ENCODE results near the gene NCOA5. TPM values are rescaled to one million over a fixed set of nuclear protein-coding genes. Genes with fewer than 3 reads are reported as not detected.

NCOA5 gene
- total and polyA plus RNA-seq, 7 donors: 8.8 to 17.3 (median 11.4) TPM

DNA sequence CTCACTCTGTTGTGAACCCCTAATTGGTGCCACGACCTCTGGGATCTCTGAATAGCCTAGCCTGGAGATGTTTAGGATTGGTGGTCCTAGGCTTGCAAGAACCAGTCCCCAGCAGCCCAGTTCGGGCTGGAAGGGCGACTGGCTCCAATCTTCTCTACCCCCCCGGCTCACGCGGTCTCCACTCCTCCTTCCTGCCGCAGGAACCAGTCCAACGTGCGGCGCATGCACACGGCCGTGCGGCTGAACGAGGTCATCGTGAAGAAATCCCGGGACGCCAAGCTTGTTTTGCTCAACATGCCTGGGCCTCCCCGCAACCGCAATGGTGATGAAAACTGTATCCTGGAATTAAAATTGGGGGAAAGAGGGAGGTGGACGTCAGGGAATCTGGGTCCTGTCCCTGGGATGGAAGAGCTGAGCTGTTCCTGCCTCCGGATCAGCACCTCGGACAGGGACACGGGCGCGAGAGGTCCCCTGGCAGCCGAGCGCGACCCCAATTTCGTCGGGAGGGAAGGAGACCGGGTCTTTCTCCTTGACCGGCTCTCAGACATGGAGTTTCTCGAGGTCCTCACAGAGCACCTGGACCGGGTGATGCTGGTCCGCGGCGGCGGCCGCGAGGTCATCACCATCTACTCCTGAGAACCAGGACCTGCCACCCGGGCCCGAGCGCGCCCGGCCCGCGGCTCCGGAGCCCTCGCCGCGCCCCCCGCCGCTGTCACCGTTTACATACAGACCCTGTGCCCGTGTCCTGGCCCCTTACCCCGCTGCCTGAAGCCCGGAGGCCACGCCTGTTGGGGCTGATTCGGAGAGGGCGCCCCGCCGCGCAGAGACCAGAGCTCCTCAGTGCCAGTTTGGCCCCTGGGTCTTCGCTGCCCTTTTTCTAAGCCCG is 32.5 kb downstream of the NCOA5 start:
- Histone ChIP-seq H3K4me1 (peaks cover 9% of the 10 kb centered on the region), H3K27me3 (ENCODE audit: insufficient read depth in 3 of 3, low read length in 2 of 3) (peaks cover 0 to 19% (median 2%) of the 10 kb centered on the region in 3 donors), H3K36me3 (ENCODE audit: insufficient read depth in 1 of 2, low read depth in 1 of 2) (peaks cover 6 to 28% of the 10 kb centered on the region in 2 donors), H3K9me3 (no peaks in the 10 kb centered on the region), H3K4me3 (peak overlapping the region; percentile 29), H3K27ac (no peak overlapping the region)
- WGBS, 3 donors: 15 to 17% (median 16%) methylated on average over 59 to 65 of the region's 65 CpGs
- TF ChIP-seq, protein P1, sequence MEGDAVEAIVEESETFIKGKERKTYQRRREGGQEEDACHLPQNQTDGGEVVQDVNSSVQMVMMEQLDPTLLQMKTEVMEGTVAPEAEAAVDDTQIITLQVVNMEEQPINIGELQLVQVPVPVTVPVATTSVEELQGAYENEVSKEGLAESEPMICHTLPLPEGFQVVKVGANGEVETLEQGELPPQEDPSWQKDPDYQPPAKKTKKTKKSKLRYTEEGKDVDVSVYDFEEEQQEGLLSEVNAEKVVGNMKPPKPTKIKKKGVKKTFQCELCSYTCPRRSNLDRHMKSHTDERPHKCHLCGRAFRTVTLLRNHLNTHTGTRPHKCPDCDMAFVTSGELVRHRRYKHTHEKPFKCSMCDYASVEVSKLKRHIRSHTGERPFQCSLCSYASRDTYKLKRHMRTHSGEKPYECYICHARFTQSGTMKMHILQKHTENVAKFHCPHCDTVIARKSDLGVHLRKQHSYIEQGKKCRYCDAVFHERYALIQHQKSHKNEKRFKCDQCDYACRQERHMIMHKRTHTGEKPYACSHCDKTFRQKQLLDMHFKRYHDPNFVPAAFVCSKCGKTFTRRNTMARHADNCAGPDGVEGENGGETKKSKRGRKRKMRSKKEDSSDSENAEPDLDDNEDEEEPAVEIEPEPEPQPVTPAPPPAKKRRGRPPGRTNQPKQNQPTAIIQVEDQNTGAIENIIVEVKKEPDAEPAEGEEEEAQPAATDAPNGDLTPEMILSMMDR (IDR thresholded peaks at IDR 0.05): no peak
- ATAC-seq: peak in 3 of 4 donors; percentile 9 to 59 (median 39)
- intact Hi-C loops (cut with DNase I): no loop called here
- DNase-seq: peak; percentile 55 to 75

DNA sequence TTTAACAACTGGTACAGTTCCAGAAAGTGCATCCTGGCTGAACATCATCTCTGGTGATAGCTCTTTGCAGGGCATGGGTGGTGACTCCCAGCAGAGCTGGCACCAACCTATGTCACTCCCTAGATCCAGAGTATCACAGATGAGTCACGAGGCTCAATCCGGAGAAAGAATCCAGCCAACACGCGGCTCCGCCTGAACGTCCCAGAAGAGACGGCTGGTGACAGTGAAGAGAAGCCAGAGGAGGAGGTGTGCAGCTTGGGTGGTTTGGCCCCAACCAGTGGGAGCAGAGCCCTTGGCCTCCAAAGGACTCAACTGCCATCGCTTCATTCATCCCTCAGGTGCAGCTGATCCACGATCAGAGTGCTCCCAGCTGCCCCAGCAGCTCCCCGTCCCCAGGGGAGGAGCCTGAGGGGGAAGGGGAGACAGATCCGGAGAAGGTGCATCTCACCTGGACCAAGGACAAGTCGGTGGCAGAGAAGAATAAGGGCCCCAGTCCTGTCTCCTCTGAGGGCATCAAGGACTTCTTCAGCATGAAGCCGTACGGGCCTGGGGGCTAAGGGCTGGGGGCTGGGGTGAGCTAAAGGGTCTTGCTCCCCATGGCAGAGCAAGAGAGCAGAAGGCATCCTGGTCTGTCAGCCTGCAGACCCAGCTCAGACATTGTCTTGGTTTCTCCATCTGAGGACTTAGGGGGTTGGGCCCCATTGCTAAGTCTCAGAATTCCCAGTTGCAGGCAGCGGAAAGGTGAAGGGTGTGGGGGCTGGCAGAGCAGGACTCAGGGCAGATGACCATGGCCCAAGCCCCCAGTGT is 33.5 kb downstream of the NCOA5 start:
- Histone ChIP-seq H3K9me3 (no peaks in the 10 kb centered on the region), H3K27me3 (ENCODE audit: insufficient read depth in 3 of 3, low read length in 2 of 3) (peaks cover 0 to 19% (median 2%) of the 10 kb centered on the region in 3 donors), H3K4me1 (peaks cover 9% of the 10 kb centered on the region), H3K36me3 (ENCODE audit: insufficient read depth in 1 of 2, low read depth in 1 of 2) (peaks cover 0 to 18% of the 10 kb centered on the region in 2 donors), H3K27ac (no peak overlapping the region), H3K4me3 (no peak overlapping the region)
- DNase-seq (no peak), ATAC-seq (no peak)
- TF ChIP-seq, protein P1 (IDR thresholded peaks at IDR 0.05): no peak
- intact Hi-C loops (cut with DNase I): no loop called here
- WGBS, 3 donors: 73 to 82% (median 80%) methylated on average over 15 of the region's 15 CpGs

DNA sequence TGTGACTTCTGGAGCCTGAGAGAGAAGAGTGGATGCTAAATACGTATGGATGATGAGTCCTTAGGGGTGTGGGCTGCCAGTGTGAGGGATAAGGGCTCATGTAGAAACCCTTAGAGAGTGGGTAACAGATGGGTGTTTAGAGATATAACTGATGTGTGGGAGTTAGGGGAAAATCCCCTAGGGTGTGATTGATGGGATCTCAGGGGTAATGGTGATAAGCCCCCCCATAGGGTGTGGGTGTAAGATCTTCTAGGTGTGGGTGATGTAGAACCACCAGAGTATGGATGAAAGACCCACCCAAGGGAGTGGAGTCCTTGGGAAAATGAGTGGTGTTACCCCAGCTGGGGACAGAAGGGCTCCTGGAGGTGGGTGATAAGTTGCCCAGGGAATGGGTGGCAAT is 34.5 kb downstream of the NCOA5 start:
- Histone ChIP-seq H3K36me3 (ENCODE audit: insufficient read depth in 1 of 2, low read depth in 1 of 2) (peaks cover 0 to 9% of the 10 kb centered on the region in 2 donors), H3K27ac (no peak overlapping the region), H3K4me1 (peaks cover 9% of the 10 kb centered on the region), H3K9me3 (no peaks in the 10 kb centered on the region), H3K4me3 (no peak overlapping the region), H3K27me3 (ENCODE audit: insufficient read depth in 3 of 3, low read length in 2 of 3) (peaks cover 0 to 19% (median 2%) of the 10 kb centered on the region in 3 donors)
- WGBS, 3 donors: 35 to 38% (median 35%) methylated on average over 1 of the region's 1 CpG
- no peak for ATAC-seq
- TF ChIP-seq, protein P1 (IDR thresholded peaks at IDR 0.05): no peak
- DNase-seq: no peak
- intact Hi-C loops (cut with DNase I): no loop called here

DNA sequence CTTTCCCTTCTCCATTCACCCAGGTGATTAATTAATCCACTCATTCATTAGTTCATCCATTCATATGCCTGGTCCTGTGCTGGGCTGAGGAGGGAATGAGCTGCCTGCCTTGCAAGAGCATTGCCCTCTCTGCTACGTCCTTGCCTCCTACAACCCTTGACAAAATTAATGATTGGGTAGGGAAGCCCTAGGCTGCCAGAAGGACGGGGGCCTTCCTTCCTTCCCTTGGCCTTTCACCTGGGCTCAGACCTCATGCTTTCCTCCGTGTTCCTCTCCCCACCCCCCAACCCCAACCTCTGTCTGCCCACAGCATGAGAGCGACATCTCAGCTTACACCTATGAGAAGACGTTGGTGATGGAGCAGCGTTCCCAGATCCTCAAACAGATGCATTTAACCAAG is 35.2 kb downstream of the NCOA5 start:
- Histone ChIP-seq H3K4me1 (peaks cover 9% of the 10 kb centered on the region), H3K27me3 (ENCODE audit: insufficient read depth in 3 of 3, low read length in 2 of 3) (peaks cover 0 to 19% (median 2%) of the 10 kb centered on the region in 3 donors), H3K36me3 (ENCODE audit: insufficient read depth in 1 of 2, low read depth in 1 of 2) (peaks cover 0 to 3% of the 10 kb centered on the region in 2 donors), H3K4me3 (no peak overlapping the region), H3K27ac (no peak overlapping the region), H3K9me3 (no peaks in the 10 kb centered on the region)
- DNase-seq: no peak
- ATAC-seq: no peak
- intact Hi-C loops (cut with DNase I): no loop called here
- TF ChIP-seq, protein P1 (IDR thresholded peaks at IDR 0.05): no peak
- WGBS, 3 donors: 45 to 48% (median 46%) methylated on average over 6 of the region's 6 CpGs
